ENCODE data around the gene CD200.
"Not testable (repeated sequence)": the region's sequence is repeated elsewhere in the genome, so short reads cannot be mapped to it uniquely, and the experiment has no call there.

The CD200 gene

DNA sequence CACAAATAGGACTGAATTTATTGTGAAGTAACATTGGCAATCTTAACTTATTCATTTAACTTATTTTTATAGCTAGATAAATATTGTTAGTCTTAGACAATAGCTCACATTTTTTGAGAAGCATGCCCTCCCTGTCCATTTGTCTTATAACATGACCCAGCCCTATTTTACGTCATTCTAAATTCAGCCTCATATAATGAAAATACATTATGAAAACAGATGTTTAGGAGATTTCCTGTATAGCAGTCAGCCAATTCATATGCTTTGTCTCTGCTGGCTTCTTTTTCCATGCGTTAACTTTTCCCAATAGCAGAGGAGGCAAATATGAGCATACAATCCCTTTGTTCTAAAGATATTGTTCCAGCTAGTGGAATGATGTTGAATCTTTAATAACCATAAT lies 29.3 kb downstream of the CD200 start:
- no peak for DNase-seq

DNA sequence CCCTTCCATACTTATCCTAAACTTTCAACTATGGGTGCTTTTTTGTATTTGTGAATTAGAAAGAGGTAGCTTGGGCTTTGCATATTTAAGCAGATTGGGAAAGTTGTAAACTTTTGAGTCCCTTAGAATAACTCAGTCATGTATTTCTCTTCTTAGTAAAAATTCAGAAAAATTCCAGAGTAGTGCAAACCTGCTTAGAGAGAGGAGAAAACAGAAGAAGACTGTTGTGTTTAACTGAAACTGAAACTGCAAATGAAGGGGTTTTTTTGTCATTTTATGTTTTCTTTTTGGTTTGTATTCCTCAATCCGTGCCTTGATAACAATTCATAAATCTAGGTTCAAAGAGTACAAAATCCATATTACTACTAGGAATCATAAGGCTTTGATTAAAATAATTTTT lies 31.3 kb downstream of the CD200 start:
- DNase-seq = no peak

DNA sequence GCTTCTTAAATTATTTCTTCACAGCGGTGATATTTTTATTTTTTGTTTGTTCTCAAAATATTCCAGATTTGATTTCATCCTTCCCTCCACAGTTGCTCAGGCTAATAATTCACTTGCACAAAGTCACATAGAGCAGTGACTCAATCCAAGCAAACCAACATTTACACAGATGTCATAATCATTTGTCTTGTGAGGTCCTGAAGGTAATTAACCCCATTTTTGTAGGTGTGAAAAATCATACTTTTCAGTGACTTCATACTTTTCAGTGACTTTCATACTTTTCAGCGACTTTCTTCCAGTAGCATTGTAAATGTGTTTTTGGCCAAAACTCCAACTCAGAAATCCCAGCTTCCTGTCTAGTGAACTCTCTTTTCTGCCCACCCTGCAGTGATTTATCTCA lies 32.1 kb downstream of the CD200 start:
- DNase-seq = no peak

DNA sequence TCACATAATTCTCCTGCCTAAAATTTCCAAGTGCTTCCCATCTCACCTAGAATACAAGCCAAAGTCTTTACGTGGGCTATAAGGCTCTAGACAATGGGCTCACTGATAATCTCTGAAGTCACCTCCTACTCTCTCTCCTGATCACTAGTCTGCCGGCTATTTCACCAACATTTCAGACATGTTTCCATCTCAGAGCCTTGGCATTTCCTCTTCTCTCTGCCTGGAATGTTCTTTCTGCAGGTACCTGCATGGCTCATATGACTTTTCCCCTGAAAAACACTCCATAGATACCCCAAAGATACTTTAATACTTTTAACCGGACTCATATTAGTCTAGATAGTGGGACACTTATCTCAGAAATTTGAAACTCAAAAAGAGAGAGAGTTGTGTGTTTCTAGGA lies 32.7 kb downstream of the CD200 start:
- no peak for DNase-seq

DNA sequence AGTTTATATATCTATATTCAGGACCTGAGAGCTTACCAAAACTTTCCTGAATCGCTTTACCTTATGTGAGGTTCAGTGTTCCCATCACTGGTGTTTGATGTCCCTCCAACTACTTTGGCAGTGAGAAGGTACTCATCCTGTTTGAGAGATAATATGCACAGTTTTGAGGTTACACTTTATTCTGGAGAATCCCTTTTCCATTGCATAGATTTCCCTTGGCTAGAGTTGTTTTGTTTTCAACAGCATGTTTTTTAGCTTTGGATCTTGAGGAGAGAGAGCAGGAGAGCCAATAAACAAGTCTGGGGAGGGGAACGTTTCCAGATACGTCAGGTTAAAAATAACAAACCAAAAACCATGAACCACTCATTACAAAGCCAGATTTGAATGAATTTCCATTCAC lies 33.6 kb downstream of the CD200 start:
- DNase-seq = no peak

- no peak for DNase-seq
These were observed 38.6 kb downstream of the CD200 start for GRCh38 chr3:112371569-112371968.

GRCh38 chr3:112372396-112372795 lies 39.4 kb downstream of the CD200 start:
- DNase-seq = no peak

DNA sequence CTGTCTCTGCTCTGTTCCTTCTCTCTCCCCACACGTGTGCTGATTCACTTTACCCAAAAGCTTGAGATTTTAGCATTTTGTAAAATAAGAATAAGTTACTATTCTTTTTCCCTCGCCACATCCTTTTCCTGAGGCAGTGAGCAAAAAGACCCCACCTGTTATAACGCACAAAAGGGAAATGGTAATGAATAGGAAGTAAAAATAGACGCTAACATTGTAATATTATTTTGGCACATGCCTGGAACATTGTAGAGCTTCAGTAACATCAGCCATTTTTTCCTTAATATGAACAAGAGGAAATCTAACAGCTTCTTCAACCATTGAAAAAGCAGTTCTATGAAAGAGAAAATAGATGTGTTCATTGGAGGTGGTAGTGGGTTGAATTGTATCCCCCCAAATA lies 40.5 kb downstream of the CD200 start:
- DNase-seq = no peak

GRCh38 chr3:112373924-112374323 lies 41.0 kb downstream of the CD200 start:
- no peak for DNase-seq

DNA sequence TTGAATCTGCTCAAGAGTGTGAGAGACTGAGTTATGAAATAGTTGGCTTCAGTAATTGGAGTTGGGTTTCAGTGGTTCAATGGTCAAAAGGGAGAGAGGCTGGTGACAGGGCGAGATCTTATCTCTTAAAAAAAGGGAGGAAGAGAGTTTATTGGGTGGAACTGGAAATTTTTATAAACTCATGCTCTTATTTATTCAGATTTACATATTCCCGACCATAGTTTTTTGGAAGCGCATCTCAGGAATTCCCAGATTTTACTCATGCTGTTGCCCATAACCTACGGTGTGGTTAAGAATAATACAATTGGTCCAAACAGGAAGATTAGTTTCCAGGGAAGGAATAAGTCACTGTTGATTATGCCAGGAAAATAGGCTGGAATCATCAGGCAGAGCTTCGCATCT lies 41.4 kb downstream of the CD200 start:
- no peak for DNase-seq

DNA sequence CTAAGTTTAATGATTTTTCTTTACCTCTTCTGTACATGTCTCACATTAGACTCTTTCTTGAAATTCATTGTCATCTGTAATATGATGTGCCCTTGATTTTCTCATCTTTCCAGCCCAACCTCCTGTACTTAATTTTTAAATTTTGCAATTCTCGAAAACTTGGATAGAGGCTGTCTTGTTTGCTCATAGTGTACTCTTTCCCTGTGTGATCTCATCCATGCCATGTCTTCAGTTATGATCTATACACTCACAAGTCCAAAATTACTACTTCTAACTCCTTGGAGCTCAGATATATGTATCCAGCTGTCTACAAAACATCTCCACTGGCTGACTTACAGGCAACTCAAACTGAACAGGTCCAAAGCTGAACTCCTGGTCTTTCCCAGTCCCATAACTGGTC lies 42.2 kb downstream of the CD200 start:
- no peak for DNase-seq

GRCh38 chr3:112376241-112376911 lies 43.4 kb downstream of the CD200 start:
- DNase-seq = no peak

- DNase-seq = peak; percentile 67
These were observed 44.0 kb downstream of the CD200 start for GRCh38 chr3:112376992-112377391.

DNA sequence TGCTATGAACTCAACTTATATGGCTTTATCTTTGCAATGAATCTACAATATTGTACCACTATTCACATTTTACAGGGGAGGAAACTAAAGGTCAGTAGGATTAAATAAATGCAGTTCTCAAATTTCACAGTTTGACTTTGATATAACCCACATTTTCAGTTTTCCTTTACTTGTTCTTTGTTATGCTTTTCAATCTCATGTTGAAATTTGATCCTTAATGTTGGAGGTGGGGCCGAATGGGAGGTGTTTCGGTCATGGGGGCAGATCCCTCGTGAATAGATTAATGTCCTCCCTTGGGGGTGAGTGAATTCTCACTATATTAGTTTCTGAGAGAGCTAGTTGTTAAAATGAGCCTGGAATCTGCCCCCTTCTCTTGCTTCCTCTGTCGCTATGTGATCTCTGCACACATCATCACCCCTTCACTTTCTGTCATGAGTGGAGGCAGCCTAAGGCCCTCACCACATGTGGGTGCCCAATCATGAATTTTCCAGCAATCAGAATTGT lies 44.7 kb downstream of the CD200 start:
- peak; percentile 29 for DNase-seq

DNA sequence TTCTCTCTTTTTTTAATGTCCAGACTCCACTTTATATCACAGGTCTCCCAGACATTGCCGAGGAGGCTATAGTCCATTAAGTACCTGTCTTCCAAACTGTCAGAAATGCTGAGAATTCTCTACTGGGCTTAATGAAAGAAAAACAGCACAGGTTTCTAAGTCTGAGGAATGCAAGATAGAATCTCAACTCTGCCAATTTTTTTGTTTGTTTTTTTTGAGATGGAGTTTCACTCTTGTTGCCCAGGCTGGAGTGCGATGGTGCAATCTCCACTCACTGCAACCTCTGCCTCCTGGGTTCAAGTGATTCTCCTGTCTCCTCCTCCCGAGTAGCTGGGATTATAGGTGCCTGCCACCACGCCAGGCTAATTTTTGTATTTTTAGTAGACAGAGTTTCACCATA lies 45.4 kb downstream of the CD200 start:
- DNase-seq = not testable (repeated sequence)

GRCh38 chr3:112379020-112379690 lies 46.2 kb downstream of the CD200 start:
- peak; percentile 45 for DNase-seq

DNA sequence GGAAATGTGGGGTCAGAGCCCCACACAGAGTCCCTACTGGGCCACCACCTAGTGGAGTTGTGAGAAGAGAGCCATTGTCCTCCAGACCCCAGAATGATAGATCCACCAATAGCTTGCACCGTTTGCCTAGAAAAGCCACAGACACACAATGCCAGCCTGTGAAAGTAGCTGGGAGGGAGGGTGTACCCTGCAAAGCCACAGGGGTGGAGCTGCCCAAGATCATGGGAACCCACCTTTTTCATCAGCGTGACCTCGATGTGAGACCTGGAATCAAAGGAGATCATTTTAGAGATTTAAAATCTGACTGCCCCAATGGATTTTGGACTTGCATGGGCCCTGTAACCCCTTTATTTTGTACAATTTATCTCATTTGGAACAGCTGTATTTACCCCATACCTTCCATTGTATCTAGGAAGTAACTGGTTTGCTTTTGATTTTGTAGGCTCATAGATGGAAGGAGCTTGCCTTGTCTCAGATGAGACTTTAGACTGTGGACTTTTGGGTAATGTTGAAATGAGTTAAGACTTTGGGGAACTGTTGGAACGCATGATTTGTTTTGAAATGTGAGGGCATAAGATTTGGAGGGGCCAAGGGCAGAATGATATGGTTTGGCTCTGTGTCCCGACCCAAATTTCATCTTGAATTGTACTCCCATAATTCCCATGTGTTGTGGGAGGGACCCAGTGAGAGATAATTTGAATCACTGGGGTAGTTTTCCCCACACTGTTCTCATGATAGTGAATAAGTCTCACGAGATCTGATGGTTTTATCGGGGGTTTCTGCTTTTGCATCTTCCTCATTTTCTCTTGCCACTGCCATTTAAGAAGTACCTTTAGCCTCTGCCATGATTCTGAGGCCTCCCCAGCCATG lies 49.0 kb downstream of the CD200 start:
- DNase-seq = no peak

- no peak for DNase-seq
These were observed 49.7 kb downstream of the CD200 start for GRCh38 chr3:112382543-112383160.

DNA sequence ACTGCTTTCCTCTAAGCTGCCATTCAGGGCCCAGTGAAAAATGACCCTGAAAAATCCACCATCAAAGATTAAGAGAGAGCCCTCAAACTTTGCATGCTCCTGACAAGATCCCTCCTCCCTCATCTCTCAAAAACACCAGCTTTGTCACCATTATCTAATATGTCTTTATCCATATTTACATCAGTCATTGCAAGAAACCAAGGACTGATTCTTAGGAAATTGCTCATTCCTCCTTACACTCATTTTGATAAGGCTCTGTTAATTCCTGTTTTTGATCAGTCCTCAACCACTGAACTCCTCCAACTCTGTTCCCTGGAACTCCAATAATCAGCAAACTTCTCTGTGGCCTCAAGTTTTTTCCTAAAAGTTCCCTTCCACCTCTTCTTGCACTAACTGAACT lies 51.8 kb downstream of the CD200 start:
- no peak for DNase-seq

DNA sequence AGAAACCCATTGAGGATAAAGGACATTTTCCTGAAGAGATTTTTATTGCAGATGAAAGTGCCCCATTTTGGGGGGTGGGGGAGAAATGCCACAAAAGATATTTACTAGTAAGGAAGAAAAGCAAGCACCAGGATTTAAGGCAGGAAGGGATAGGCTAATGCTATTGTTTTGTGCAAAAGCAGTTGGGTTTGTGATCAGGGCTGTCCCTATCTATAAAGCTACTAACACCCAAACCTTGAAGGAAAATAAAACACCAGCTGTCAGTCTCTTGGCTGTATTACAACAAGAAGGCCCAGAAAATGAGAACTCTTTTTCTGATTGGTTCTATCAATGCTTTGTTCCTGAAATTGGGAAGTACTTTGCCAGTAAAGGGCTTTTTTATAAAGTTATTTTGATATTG lies 56.0 kb downstream of the CD200 start:
- no peak for DNase-seq

GRCh38 chr3:112389961-112390360 lies 57.0 kb downstream of the CD200 start:
- DNase-seq = no peak

GRCh38 chr3:112390783-112391641 lies 58.1 kb downstream of the CD200 start:
- peak; percentile 94 for DNase-seq
